Kidney glomerular epithelial cell (primary cell): ENCODE measurements around the gene L3MBTL4.

Experiments
- DNase-seq: peaks from one replicate; lab custom pipeline; 2025; lab: John Stamatoyannopoulos, UW

L3MBTL4 gene

DNA sequence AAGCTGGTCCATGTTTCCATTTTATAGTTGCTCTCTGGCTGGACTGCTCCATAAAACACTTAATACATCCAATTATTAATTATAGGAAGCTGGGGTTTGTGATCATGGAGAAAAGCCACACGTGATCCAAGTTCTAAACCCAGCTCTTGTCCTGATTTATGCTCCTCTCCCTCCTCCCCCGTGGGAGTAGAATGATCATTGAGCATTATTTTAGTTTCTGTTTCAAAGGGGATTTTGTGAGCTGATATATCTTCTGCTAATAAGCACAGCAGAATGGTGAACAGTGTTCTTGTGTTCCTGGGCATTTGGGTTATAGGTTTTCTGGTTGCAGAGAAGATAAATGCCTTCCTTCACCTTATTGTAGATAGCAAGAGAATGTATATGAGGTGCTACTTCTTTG is 383.7 kb downstream of the L3MBTL4 start:
- no peak for DNase-seq

DNA sequence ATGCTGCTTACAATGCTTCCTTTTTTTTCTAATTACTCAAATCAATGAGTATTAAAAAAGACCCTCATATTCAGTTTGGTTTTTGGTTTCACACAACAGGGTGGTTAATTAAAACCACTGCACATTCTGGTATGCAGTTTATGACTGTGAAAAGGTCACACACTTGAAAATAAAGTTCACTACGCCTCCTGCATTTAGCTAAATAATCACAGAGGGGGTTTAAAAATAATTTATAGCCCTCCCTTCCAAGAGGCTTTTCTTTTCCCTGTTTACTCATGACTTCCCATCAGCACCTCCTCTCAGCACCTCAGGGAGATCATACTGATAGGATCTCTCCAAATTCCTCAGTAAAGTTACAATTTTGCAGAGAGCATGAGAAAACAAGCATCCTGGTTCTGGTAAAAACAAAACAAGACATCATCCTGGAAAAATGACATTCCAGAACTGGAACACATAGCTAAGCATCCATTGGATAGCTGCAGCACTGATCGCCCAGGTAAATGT is 389.9 kb downstream of the L3MBTL4 start:
- DNase-seq = peak; percentile 15

DNA sequence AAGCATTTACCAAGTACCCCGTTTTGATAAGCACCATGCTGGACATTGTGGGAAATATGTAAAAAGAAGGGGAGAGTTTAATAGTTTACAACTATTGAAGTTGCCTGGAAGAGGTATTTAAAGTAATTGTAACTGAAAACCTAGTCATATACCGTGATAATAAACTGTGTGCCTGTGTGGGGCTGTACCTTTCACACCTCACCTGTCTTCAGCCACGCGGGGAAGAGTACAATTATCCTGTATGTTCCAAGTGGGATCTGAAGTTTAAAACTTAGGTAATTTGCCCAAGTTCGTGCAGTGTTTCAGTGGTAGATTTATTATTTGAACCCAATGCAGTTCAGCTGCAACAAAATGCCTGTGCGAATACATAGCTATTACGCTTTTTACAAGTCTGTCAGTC is 391.2 kb downstream of the L3MBTL4 start:
- DNase-seq = no peak

DNA sequence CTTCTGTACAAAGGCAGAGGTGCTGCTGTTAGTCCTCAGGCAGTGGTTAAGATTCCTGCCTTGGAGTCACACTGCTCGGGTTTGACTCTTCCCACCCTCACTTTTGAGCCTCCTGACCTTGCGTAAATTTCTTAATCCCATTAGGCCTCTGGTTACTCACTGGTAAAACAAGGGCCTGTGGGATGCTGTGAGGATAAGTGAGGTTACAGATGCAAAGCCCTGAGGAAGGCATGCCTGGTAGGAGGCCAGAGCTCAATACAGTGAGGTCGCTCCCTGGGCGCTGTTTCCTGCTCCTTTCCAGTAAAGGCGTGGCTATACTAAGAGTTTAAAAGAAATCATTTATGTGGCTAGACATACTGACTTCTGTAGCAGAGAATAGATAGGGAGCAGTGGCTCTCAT is 391.9 kb downstream of the L3MBTL4 start:
- peak; percentile 39 for DNase-seq

DNA sequence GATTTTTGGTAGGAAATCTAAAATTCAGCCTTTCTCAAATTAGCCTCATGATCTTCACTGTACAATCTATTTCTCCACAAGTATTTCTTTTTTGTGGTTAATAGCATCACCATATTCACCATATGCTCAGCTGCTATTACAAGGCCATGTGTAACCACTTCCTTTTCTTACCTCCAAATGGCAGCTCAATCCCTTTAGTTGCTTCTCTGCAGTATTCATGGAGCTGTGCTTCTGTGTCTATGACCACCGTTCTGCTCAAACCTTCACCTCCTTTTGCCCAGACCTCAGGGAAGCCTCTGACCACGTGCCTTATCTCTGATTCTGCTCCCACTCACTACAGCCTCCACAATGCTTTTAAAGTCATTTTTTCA is 392.7 kb downstream of the L3MBTL4 start:
- no peak for DNase-seq

- no peak for DNase-seq
Measured at GRCh38 chr18:6021306-6022073, 393.2 kb downstream of the L3MBTL4 start.

- no peak for DNase-seq
Measured at GRCh38 chr18:6018671-6019070, 396.0 kb downstream of the L3MBTL4 start.

DNA sequence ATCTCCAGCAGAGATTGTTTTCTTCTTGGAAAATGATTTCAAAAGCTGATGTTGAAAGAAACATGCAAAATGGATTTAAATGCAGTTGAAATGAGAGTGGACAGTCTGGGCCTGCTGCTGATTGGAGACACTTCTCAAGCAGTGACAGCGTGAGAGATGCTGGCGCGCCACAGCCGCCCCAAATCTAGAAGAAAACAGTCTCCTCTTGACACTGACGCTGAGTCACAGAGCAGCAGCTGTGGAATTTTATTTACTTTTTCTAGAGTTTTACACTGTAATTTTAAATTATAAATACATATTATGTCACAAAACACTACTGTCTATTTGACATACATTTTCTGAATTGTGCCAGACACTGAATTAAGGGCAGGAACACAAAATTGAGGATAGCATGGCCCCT is 397.5 kb downstream of the L3MBTL4 start:
- DNase-seq = no peak

DNA sequence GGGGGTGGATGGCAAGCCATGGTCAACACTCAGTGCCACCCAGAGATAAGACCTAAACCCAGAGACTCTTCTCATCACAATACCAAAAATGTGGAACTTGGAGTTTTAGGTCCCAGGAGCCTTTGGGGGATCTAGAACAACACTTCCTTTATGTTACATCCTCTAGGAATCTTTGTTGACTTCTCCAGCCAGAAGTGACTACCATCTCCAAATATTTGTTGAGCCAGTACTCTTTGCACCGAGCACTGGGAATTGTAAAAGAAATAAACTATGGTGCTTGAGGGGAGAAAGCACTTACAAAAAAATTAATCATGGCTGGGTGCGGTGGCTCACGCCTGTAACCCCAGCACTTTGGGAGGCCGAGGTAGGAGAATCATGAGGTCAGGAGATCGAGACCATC is 399.3 kb downstream of the L3MBTL4 start:
- DNase-seq = no peak

GRCh38 chr18:6013171-6013810 is 401.4 kb downstream of the L3MBTL4 start:
- no peak for DNase-seq

DNA sequence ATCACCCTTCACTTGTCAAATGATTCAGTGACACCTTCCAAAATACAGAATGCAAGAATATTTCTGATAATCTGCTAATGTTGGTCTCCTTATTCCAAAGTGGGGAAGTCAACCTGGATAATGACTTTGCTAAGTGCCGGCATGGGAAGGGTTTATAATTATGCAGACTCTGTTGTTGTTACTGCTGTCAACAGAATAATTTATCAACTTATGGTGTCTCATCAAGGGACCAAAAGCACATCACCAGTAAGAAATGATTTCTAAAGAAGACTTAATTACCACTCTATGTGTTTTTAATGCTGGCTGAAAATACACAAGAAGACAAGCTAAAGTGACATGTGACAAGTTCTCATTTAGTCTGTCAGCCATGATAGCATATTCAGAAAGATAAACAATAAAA is 403.8 kb downstream of the L3MBTL4 start:
- DNase-seq = no peak

- DNase-seq = no peak
Measured at GRCh38 chr18:6010284-6010683, 404.4 kb downstream of the L3MBTL4 start.

- DNase-seq = no peak
Measured at GRCh38 chr18:6009756-6010155, 405.0 kb downstream of the L3MBTL4 start.

DNA sequence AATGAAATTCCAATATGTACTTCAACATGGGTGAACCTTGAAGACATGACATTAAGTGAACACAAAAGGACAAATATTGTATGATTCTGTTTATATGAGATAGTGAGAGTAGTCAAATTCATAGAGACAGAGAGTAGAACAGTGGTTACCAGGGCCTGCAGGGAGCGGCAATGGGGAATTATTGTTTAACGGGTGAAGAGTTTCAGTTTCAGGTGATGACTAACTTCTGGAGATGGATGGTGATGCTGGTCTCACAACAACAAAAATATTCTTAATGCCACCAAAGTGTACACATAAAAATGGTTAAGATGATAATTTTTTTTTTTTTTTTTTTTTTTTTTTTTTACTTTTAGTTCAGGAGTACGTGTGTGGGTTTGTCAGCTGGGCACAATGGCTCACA is 410.0 kb downstream of the L3MBTL4 start:
- DNase-seq = no peak

- DNase-seq = no peak
Measured at GRCh38 chr18:6004119-6004518, 410.6 kb downstream of the L3MBTL4 start.

DNA sequence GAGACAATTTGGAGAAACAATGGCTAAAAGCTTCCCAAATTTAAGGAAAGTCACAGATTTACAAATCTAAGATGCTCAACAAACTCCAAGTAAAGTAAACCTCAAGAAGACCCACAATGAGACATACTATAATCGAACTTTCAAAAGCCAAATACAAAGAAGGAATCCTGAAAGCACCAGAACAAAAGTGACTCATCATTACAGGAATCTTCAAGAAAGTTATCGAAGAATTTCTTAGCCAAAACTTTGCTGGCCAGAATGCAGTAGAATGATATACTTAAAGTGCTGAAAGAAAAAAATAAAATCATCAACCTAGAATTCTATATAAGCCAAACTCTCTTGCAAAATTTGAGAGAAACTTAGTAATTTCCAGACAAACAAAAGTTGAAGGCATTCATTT is 412.8 kb downstream of the L3MBTL4 start:
- no peak for DNase-seq

DNA sequence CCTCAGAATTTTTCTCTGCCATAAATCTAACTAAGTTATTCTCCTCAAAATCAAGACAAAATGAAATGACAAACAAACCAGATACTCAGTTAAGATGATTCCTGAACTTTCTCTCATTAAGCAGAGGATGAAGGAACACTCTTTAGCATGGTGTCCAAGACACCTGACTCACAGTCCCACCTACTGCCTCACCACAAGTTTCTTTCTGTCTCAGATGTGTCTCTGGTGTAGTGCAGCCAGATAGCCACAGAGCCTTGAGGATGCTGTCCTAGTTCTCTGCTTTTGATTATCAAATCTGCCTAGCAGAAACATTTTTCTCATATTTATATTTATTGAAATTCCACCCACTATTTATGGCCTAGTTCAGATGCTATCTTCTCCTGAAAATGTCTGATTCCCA is 415.8 kb downstream of the L3MBTL4 start:
- no peak for DNase-seq

DNA sequence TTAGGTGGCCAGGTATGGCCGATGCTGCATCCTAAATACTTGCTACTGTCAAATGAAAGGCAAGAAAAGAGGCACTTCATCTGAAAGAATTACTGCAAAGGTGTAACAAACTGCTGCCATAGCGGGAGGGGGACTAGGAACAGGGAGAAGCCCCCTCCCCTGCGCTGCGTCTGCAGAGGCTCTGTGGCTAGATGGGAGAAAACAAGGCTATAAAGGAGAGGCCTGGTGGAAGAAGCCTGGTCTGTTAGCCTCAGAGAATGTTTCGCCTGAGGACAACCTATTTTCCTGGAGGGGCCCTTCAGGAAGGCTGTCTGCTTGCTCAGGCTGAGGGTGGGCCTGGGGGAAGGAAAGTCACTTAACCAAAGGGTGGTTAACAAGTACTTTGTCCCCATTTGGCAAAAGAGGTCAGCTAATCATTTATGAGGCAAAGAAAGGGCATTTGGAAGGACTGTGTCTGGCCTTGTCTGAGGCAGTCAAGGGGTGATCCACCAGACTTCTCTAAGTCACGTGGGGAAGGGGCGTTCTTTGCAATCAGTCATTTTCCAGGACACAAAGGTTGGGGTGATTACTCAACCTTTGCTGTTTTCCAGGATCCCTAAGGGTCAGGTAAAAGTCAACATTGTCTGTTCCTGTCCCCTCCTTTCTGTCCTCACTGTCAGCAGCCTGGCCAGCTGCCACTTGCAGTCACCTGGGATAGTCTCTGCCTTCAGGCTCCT is 416.4 kb downstream of the L3MBTL4 start:
- no peak for DNase-seq

- DNase-seq = no peak
Measured at GRCh38 chr18:5997361-5997760, 417.4 kb downstream of the L3MBTL4 start.

GRCh38 chr18:5995626-5996025 is 419.1 kb downstream of the L3MBTL4 start:
- no peak for DNase-seq

GRCh38 chr18:5993938-5994337 is 420.8 kb downstream of the L3MBTL4 start:
- no peak for DNase-seq

GRCh38 chr18:5992381-5992780 is 422.3 kb downstream of the L3MBTL4 start:
- DNase-seq = no peak

GRCh38 chr18:5987249-5987648 is 427.5 kb downstream of the L3MBTL4 start:
- DNase-seq = no peak
